ENCODE results near the gene DZIP3.

DNA sequence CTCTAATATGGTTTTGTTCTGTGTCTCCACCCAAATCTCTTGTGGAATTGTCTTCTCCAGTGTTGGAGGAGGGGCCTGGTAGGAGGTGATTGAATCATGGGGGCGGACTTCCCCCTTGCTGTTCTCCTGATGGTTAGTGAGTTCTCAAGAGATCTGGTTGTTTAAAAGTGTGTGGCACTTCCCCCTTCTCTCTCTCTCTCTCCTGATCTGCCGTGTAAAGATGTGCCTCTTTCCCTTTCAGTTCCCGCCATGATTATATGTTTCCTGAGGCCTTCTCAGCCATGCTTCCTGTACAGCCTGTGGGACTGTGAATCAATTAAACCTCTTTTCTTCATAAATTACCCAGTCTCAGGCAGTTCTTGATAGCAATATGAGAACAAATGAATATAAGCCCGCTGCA, 134.6 kb downstream of the DZIP3 start:
- TF ChIP-seq ZNF274 (IDR thresholded peaks at IDR 0.05; ENCODE audit: low read depth, low read length) (no peak), SUZ12 (IDR thresholded peaks at IDR 0.05; ENCODE audit: extremely low read depth, insufficient read depth, insufficient read length) (no peak), YY1 (IDR thresholded peaks at IDR 0.05; ENCODE audit: insufficient read depth, insufficient read length) (no peak)

Measured in NT2/D1 (cell line).